Fibroblast of gingiva (primary cell): ENCODE data around the gene LCE4A.

Source experiments
- DNase-seq: peaks from one replicate; pipeline ENCODE4 v3.0.0-alpha.2; 2011; ENCODE audit warnings: low read depth

Gene LCE4A

GRCh38 chr1:152745765-152746444, 37.9 kb downstream of the LCE4A start:
- no peak for DNase-seq

GRCh38 chr1:152747831-152748230, 39.9 kb downstream of the LCE4A start:
- no peak for DNase-seq

- peak; percentile 56 for DNase-seq
Observed at GRCh38 chr1:152752225-152752624, 44.3 kb downstream of the LCE4A start.

DNA sequence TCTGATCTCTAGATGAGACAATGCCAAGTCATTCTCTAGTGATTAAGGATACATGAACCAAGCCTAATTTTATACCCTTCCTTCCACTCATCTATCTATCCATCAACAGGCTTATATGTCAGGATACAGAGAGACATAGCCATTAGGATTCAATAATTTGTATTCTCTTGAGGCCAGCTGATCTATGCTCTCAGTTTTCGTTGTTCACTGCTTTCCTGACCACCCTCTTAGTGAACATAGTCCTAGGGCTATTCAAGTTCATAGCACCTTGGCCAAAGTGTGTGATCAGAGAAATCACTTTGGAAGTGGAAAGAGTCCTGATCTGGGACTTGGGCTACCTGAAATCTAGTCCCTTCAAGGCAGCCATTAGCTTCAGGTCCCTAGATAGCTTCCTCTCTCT, 45.6 kb downstream of the LCE4A start:
- no peak for DNase-seq

DNA sequence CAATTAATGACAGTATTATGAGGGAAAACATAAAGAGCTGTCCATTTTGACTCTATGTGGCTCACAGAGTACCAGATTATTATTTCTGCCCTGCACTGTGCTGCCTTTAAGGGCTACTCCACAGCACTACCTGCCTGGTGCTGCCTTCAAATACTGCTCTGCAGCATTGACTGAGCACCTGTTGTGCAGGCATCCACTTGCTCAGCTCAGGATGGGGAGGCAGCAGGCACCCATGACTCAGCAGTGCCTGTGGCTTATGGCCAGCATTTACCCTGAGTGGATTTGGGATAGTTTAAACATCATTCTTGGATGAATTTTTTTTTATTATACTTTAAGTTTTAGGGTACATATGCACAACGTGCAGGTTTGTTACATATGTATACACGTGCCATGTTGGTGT, 48.9 kb downstream of the LCE4A start:
- DNase-seq = no peak

GRCh38 chr1:152757747-152758146, 49.8 kb downstream of the LCE4A start, which contains the start of gene KPRP:
TSS of gene KPRP (plus strand) at chr1:152758025. CDS start at chr1:152759589, 1,564 bp downstream.
- no peak for DNase-seq

DNA sequence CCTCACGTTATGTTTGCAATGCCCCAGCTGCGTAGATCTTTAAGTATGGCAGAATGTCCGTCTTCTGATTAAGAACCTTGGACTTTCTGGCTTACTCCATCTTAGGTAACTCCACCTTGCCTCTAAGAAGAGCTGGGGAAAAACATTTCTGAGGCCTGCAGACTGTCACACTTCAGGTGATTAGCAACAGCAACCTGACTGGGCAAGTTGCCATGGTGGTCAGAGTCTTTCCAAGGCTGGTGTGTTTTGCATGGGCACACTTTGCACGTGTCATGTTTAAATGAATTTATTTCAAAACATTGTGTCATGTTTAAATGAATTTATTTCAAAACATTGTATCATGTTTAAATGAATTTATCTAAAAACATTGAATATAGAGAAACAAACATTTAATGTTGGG, 50.7 kb downstream of the LCE4A start:
- no peak for DNase-seq
